Frontal cortex (tissue), 4 donors: ENCODE measurements around the gene CACNG5. TPM values are rescaled to one million over a fixed set of nuclear protein-coding genes. Genes with fewer than 3 reads are reported as not detected.
A peak's percentile ranks its signal among the peaks of the same experiment; 100 is the strongest.
"Not testable (repeated sequence)": the region's sequence is repeated elsewhere in the genome, so short reads cannot be mapped to it uniquely, and the experiment has no call there.

ENCODE experiments used
- DNase-seq, 2 donors: peaks; one replicate each; pipeline ENCODE4 v3.0.0; 2012; ENCODE audit warnings: low spot score in 2 of 2
- FAIRE-seq: peaks from 2 replicates; lab custom pipeline; 2012; peaks lifted over from hg19 to GRCh38; lab: Jason Lieb, UNC
- total RNA-seq: library from RNA; depleted of rRNA; stranded (reverse); fragments of >200 nt; gene quantifications from one replicate; pipeline ENCODE4 v1.2.3, GENCODE V29; 2014
- donor health status: control.
- donor health status: control.
- donor health status: control.

The CACNG5 gene
- total RNA-seq, 1 donor from 2014 or later, result 2.9 TPM

GRCh38 chr17:66898536-66898935 is 63.6 kb downstream of the CACNG5 start:
- no peak for FAIRE-seq

GRCh38 chr17:66900126-66901010 is 65.5 kb downstream of the CACNG5 start:
- DNase-seq, result peak in 1 of 2 donors; percentile 23
- no peak for FAIRE-seq

More at GRCh38 chr17:66898536-66898935, 63.6 kb downstream of the CACNG5 start:
- no peak for DNase-seq

GRCh38 chr17:66903296-66903695 is 68.4 kb downstream of the CACNG5 start:
- not testable (repeated sequence) for FAIRE-seq, DNase-seq

- no peak for DNase-seq
- FAIRE-seq, result no peak
These were observed 68.9 kb downstream of the CACNG5 start for GRCh38 chr17:66903781-66904180.

- no peak for DNase-seq
- no peak for FAIRE-seq
These were observed 70.1 kb downstream of the CACNG5 start for GRCh38 chr17:66904760-66905624.

GRCh38 chr17:66906321-66907278 is 71.7 kb downstream of the CACNG5 start:
- FAIRE-seq (no peak), DNase-seq (peak; percentile 49 to 67)

GRCh38 chr17:66909804-66910373 is 75.0 kb downstream of the CACNG5 start:
- DNase-seq, result no peak
- no peak for FAIRE-seq

- FAIRE-seq, result no peak
- no peak for DNase-seq
These were observed 75.9 kb downstream of the CACNG5 start for GRCh38 chr17:66910651-66911285.

- DNase-seq, result no peak
These were observed 80.3 kb downstream of the CACNG5 start for GRCh38 chr17:66915204-66915611.

GRCh38 chr17:66915792-66916191 is 80.9 kb downstream of the CACNG5 start:
- FAIRE-seq (no peak), DNase-seq (no peak)

More at GRCh38 chr17:66915204-66915611, 80.3 kb downstream of the CACNG5 start:
- FAIRE-seq, result no peak

- FAIRE-seq, result no peak
These were observed 82.0 kb downstream of the CACNG5 start for GRCh38 chr17:66916946-66917345.

GRCh38 chr17:66918896-66919295 is 84.0 kb downstream of the CACNG5 start:
- FAIRE-seq, result no peak
- DNase-seq, result no peak

More at GRCh38 chr17:66916946-66917345, 82.0 kb downstream of the CACNG5 start:
- DNase-seq, result no peak

- FAIRE-seq, result no peak
- DNase-seq, result no peak
These were observed 85.5 kb downstream of the CACNG5 start for GRCh38 chr17:66920435-66920834.

- DNase-seq (no peak), FAIRE-seq (no peak)
These were observed 86.0 kb downstream of the CACNG5 start for GRCh38 chr17:66920950-66921349.

- no peak for DNase-seq
These were observed 89.0 kb downstream of the CACNG5 start for GRCh38 chr17:66923886-66924285.

GRCh38 chr17:66925811-66926500 is 91.0 kb downstream of the CACNG5 start:
- no peak for DNase-seq
- no peak for FAIRE-seq

More at GRCh38 chr17:66923886-66924285, 89.0 kb downstream of the CACNG5 start:
- no peak for FAIRE-seq

- FAIRE-seq, result no peak
- no peak for DNase-seq
These were observed 94.0 kb downstream of the CACNG5 start for GRCh38 chr17:66928949-66929348.

GRCh38 chr17:66929591-66929990 is 94.7 kb downstream of the CACNG5 start:
- DNase-seq (no peak), FAIRE-seq (no peak)
